ENCODE measurements around the gene UBN2.
A peak's percentile ranks its signal among the peaks of the same experiment; 100 is the strongest.

UBN2 gene

DNA sequence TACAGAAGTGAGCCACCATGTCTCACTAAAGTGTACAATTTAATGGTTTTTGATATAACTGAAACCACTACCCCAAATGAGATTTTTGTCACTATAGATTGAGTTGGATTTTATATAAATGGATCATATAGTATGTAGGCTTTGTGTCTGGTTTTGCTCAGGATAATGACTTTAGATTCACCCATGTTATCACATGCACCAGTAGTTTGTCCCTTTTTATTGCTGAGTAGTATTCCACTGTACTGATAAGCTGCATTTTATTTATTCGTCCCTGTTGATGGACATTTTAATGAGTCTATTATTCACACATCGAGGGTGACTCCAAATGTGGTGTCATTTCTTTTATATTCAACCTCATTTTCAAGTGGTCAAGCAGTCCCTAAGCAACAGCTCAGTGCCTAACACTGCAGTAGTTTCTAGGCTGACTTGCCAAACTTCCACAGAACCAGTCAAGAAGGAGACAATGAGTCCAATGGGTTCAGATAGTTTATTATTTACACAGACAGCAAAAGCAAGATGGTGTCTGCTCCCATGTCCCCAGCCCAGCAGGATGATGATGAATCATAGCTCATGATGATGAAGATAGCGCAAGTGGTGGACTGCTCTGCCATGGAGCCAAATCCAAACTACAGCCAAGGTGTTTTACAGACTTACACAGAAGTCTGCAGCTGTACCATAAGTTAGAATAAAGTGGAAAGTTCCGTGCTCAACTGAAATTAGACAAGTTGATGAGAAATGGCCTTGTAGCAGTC, 103.5 kb downstream of the UBN2 start:
- no peak overlapping the region for H3K4me3 ChIP-seq (ENCODE audit: low read depth, low read length)
- DNase-seq (ENCODE audit: low read depth), result no peak
- TF ChIP-seq, protein P1, sequence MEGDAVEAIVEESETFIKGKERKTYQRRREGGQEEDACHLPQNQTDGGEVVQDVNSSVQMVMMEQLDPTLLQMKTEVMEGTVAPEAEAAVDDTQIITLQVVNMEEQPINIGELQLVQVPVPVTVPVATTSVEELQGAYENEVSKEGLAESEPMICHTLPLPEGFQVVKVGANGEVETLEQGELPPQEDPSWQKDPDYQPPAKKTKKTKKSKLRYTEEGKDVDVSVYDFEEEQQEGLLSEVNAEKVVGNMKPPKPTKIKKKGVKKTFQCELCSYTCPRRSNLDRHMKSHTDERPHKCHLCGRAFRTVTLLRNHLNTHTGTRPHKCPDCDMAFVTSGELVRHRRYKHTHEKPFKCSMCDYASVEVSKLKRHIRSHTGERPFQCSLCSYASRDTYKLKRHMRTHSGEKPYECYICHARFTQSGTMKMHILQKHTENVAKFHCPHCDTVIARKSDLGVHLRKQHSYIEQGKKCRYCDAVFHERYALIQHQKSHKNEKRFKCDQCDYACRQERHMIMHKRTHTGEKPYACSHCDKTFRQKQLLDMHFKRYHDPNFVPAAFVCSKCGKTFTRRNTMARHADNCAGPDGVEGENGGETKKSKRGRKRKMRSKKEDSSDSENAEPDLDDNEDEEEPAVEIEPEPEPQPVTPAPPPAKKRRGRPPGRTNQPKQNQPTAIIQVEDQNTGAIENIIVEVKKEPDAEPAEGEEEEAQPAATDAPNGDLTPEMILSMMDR (IDR thresholded peaks at IDR 0.05; ENCODE audit: low read depth, low read length, missing control alignments), result no peak

DNA sequence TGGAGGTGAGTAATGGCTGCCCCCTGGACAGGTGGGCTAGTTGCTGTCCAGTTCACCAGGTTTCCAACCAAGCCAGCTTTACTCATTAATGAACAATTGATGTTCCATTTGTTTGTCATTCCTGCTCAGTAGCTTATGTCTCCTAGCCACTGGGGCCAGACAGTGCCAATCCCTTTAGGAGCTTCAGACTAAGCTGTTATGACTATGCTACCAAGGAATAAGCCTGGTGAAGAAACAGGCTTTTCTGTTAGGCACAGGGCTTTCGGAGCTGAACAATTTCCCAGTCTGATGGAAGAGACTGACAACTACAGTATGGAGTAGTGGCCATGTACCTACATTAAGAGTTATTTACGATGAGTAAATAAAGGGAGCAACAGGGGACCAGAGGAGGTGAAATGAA, 108.0 kb downstream of the UBN2 start:
- H3K4me3 ChIP-seq (ENCODE audit: low read depth, low read length), result no peak overlapping the region
- no peak for DNase-seq (ENCODE audit: low read depth)
- TF ChIP-seq, protein P1 (IDR thresholded peaks at IDR 0.05; ENCODE audit: low read depth, low read length, missing control alignments), result no peak

DNA sequence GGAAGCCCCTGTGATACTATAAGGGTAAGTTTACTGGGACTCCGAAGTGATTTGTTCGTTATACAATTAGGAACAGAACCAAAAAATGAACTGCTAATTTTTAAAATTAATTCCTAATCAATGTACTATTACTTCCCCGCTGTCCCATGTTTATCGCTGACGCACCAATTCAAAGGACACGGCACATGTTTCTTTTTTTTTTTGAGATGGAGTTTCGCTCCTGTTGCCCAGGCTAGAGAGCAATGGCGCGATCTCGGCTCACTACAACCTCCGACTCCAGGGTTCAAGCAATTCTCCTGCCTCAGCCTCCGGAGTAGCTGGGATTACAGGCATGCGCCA, 108.6 kb downstream of the UBN2 start:
- H3K4me3 ChIP-seq (ENCODE audit: low read depth, low read length), result peak overlapping the region; percentile 90
- no peak for DNase-seq (ENCODE audit: low read depth)
- TF ChIP-seq, protein P1 (IDR thresholded peaks at IDR 0.05; ENCODE audit: low read depth, low read length, missing control alignments), result no peak

DNA sequence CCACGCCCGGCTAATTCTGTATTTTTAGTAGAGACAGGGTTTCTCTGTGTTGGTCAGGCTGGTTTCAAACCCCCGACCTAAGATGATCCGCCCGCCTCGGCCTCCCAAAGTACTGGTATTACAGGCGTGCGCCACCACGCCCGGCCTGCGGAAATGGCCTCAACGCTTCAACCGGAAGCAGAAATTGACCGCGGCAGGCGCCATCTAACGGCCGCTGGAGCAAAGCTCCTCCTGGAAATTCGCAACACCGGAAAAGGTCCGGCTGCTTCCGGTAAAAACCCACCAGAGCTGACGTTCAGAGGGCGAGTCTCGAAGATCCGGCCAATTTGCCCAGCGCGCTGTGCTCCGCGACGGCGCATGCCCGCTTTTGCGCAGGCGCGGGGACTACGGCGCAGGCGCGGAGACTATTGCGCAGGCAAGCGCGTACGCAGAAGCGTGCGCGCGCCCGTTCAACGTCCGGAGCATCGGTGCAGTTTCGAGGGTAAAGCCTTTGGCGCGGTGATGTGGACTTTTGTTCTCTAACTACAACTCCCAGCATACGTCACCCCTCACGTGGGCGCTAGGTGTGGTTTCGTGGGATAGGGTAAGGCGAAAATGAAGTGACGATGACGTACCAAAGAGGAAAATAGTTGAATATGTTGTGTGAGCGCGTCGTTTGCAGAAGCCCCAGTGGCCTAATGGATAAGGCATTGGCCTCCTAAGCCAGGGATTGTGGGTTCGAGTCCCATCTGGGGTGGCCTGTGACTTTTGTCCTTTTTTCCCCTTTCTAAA, 109.2 kb downstream of the UBN2 start:
- peak; percentile 99 for DNase-seq (ENCODE audit: low read depth)
- TF ChIP-seq, protein P1 (IDR thresholded peaks at IDR 0.05; ENCODE audit: low read depth, low read length, missing control alignments), result peak; percentile 74

DNA sequence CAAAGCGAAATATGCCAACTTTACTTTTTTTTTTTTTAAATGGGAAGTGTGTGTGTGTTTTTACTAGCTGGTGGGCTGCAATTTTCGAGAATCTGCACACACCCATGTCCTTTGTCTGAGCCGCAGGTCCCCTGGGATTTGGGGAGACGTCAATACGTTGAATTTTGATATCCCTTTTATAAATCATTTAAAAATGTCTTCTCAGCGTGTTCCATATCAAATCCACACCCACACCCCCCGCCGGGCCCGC, 109.7 kb downstream of the UBN2 start:
- no peak for DNase-seq (ENCODE audit: low read depth)
- H3K4me3 ChIP-seq (ENCODE audit: low read depth, low read length), result peak overlapping the region; percentile 90
- TF ChIP-seq, protein P1 (IDR thresholded peaks at IDR 0.05; ENCODE audit: low read depth, low read length, missing control alignments), result no peak

More for the DNA sequence above, 109.2 kb downstream of the UBN2 start:
- H3K4me3 ChIP-seq (ENCODE audit: low read depth, low read length), result peak overlapping the region; percentile 90

DNA sequence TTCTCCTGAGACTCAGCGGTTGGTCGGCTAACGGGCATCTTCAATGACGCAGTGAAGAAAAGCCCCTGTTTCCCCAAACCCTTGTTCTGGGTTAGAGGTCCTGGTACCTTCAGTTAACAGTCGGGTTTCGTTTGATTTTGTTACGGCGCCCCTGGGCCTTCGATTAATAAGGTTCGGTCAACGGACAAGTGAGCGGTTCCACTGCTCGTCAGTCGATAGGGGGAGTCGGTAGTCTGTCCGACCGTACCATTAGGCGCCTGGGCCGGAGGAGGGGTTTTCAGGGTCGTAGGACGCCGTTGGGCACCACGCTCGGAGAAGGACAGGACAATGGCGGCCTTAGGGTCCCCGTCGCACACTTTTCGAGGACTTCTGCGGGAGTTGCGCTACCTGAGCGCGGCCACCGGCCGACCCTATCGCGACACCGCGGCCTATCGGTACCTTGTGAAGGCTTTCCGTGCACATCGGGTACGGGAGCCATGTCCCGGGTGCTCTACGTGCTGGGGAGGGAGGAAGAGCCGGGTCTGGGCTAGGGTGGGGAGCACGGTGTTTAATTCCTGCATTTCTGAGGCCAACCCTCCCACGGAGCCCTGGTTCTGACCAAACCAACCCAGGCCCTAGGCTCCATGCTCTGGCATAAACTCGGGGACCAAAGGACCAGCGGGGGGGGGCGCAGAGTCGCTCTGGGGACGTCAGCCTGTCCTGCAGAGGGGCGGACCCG, 110.2 kb downstream of the UBN2 start, which contains the start of gene FMC1:
FMC1 (plus strand) TSS at position 280 of the 718 bp plus-strand sequence; CDS start at position 328, 48 bp downstream.
- peak within 1 kb of the TSS; percentile 90 for H3K4me3 ChIP-seq (ENCODE audit: low read depth, low read length)
- TF ChIP-seq, protein P1 (IDR thresholded peaks at IDR 0.05; ENCODE audit: low read depth, low read length, missing control alignments), result peak; percentile 18

More for the DNA sequence above, 110.2 kb downstream of the UBN2 start, which contains the start of gene FMC1:
- DNase-seq (ENCODE audit: low read depth), result peak; percentile 89

All from GM12864 (cell line).